Right hindlimb (tissue), 1 donor: ENCODE data around the gene TUFT1.

Experiments
- DNase-seq: peaks from one replicate; pipeline ENCODE4 v3.0.0-alpha.2; 2018

The TUFT1 gene

GRCh38 chr1:151540021-151540981 is at the start of gene TUFT1:
Gene TUFT1 (plus strand): TSS chr1:151540309. CDS start chr1:151540367, 58 bp downstream.
- DNase-seq = peak; percentile 93

- no peak for DNase-seq
Measured at GRCh38 chr1:151491641-151492040, 48.5 kb upstream of the TUFT1 start.

- DNase-seq = no peak
Measured at GRCh38 chr1:151492120-151492519, 48.0 kb upstream of the TUFT1 start.

- DNase-seq = no peak
Measured at GRCh38 chr1:151493042-151493441, 47.1 kb upstream of the TUFT1 start.

GRCh38 chr1:151494741-151495281 is 45.3 kb upstream of the TUFT1 start:
- peak; percentile 21 for DNase-seq

GRCh38 chr1:151495316-151495715 is 44.8 kb upstream of the TUFT1 start:
- DNase-seq = no peak

GRCh38 chr1:151499365-151499764 is 40.7 kb upstream of the TUFT1 start:
- DNase-seq = no peak

GRCh38 chr1:151499930-151500329 is 40.2 kb upstream of the TUFT1 start:
- no peak for DNase-seq

GRCh38 chr1:151501474-151501873 is 38.6 kb upstream of the TUFT1 start:
- DNase-seq = no peak

- DNase-seq = no peak
Measured at GRCh38 chr1:151502035-151502700, 37.9 kb upstream of the TUFT1 start.

GRCh38 chr1:151502859-151503780 is 37.0 kb upstream of the TUFT1 start:
- DNase-seq = no peak

- DNase-seq = no peak
Measured at GRCh38 chr1:151504252-151504651, 35.9 kb upstream of the TUFT1 start.

- DNase-seq = no peak
Measured at GRCh38 chr1:151504759-151505158, 35.4 kb upstream of the TUFT1 start.

GRCh38 chr1:151508833-151509232 is 31.3 kb upstream of the TUFT1 start:
- DNase-seq = no peak

GRCh38 chr1:151509350-151510019 is 30.6 kb upstream of the TUFT1 start:
- DNase-seq = no peak

- DNase-seq = no peak
Measured at GRCh38 chr1:151510020-151510405, 30.1 kb upstream of the TUFT1 start.

GRCh38 chr1:151510614-151510956 is 29.5 kb upstream of the TUFT1 start:
- DNase-seq = no peak

- peak; percentile 92 for DNase-seq
Measured at GRCh38 chr1:151510957-151511635, 29.0 kb upstream of the TUFT1 start, which contains the start of gene CGN. Gene CGN (plus strand): TSS chr1:151511387. CDS start chr1:151518520, 7,133 bp downstream.

- DNase-seq = no peak
Measured at GRCh38 chr1:151511636-151512215, 28.4 kb upstream of the TUFT1 start.

GRCh38 chr1:151512326-151512725 is 27.8 kb upstream of the TUFT1 start:
- DNase-seq = no peak
